Keratinocyte (primary cell): ENCODE measurements around the gene KYNU. TPM values are rescaled to one million over a fixed set of nuclear protein-coding genes. Genes with fewer than 3 reads are reported as not detected.
A peak's percentile ranks its signal among the peaks of the same experiment; 100 is the strongest.
"Not testable (repeated sequence)": the region's sequence is repeated elsewhere in the genome, so short reads cannot be mapped to it uniquely, and the experiment has no call there.

Experiments used
- DNase-seq: peaks from one replicate; pipeline ENCODE4 v3.0.0-alpha.2; 2011; ENCODE audit warnings: low read depth, missing footprints, low spot score
- FAIRE-seq: peaks from 2 replicates; lab custom pipeline; 2011; peaks lifted over from hg19 to GRCh38; lab: Jason Lieb, UNC
- H2AFZ ChIP-seq: 2 replicates; pipeline ENCODE4 v1.6.0; 2012; ENCODE audit warnings: low read length, control low read depth, inconsistent platforms; ENCODE audit not compliant: control insufficient read depth
- H3K27ac ChIP-seq: 2 replicates; pipeline ENCODE4 v1.5.1; 2011; ENCODE audit warnings: low read length; ENCODE audit not compliant: control insufficient read depth, insufficient read depth
- H3K27me3 ChIP-seq: 3 replicates; pipeline ENCODE4 v1.6.0; 2011; ENCODE audit warnings: low read length; ENCODE audit not compliant: control insufficient read depth, insufficient read depth; ENCODE audit errors: extremely low read depth
- H3K36me3 ChIP-seq, 2 experiments: 2 replicates in 1 of 2; 3 replicates in 1 of 2; pipeline ENCODE4 v1.5.1; 2011; ENCODE audit warnings: low read length in 2 of 2, mild to moderate bottlenecking in 1 of 2; ENCODE audit not compliant: control insufficient read depth in 2 of 2, insufficient read depth in 2 of 2; ENCODE audit errors: extremely low read depth in 1 of 2
- H3K4me1 ChIP-seq: 3 replicates; pipeline ENCODE4 v1.5.1; 2011; ENCODE audit warnings: low read length; ENCODE audit not compliant: control insufficient read depth, insufficient read depth; ENCODE audit errors: extremely low read depth
- H3K4me2 ChIP-seq: 3 replicates; pipeline ENCODE4 v1.6.0; 2011; ENCODE audit warnings: low read depth, low read length; ENCODE audit not compliant: control insufficient read depth, insufficient read depth; ENCODE audit errors: extremely low read depth
- H3K4me3 ChIP-seq, 3 experiments: fragments of 200-600 bp in 1 of 3; sonication (generic) in 1 of 3; 2 replicates in 2 of 3; 3 replicates in 1 of 3; pipeline ENCODE4 v1.5.1; 2011 to 2016; ENCODE audit warnings: low read length in 3 of 3, mild to moderate bottlenecking in 3 of 3, control low read depth in 2 of 3, inconsistent platforms in 1 of 3, low read depth in 1 of 3, mixed read lengths in 1 of 3, mixed run types in 1 of 3, moderate library complexity in 1 of 3; ENCODE audit not compliant: control insufficient read depth in 2 of 3, insufficient read depth in 2 of 3; ENCODE audit errors: extremely low read depth in 1 of 3
- H3K79me2 ChIP-seq: 2 replicates; pipeline ENCODE4 v1.6.0; 2012; ENCODE audit warnings: low read length; ENCODE audit not compliant: control insufficient read depth, insufficient read depth
- H3K9ac ChIP-seq: 3 replicates; pipeline ENCODE4 v1.6.0; 2011; ENCODE audit warnings: low read length; ENCODE audit not compliant: control insufficient read depth, insufficient read depth; ENCODE audit errors: extremely low read depth
- H3K9me1 ChIP-seq: 3 replicates; pipeline ENCODE4 v1.6.0; 2011; ENCODE audit warnings: low read length; ENCODE audit not compliant: control insufficient read depth, insufficient read depth; ENCODE audit errors: extremely low read depth
- H3K9me3 ChIP-seq: 2 replicates; pipeline ENCODE4 v1.5.1; 2012; ENCODE audit warnings: low read depth, low read length; ENCODE audit not compliant: control insufficient read depth
- H4K20me1 ChIP-seq: 3 replicates; pipeline ENCODE4 v1.6.0; 2011; ENCODE audit warnings: low read length; ENCODE audit not compliant: control insufficient read depth, insufficient read depth; ENCODE audit errors: extremely low read depth
- EZH2 ChIP-seq: IDR thresholded peaks from one replicate; pipeline ENCODE4 v1.6.1; 2012; ENCODE audit warnings: inconsistent platforms, mild to moderate bottlenecking, low read length, moderate library complexity
- dilution Hi-C: fragments of 300-500 bp; cut with MboI; formaldehyde crosslinking; loops from one replicate; pipeline ENCODE4 v1.7.0; 2020; ENCODE audit warnings: low sequenced_read_pairs; ENCODE audit not compliant: extremely low pct_ligation_motif_present
- polyA plus RNA-seq, 5 experiments: library from polyadenylated mRNA; depleted of rRNA in 3 of 5; stranded (reverse) in 3 of 5; stranded (forward) in 1 of 5; unstranded in 1 of 5; fragments of >200 nt; gene quantifications; 1 replicate in 1 of 5; 2 replicates in 3 of 5; 3 replicates in 1 of 5; pipeline versions ENCODE4 v1.2.1 to v1.2.3, GENCODE V29; 2011 to 2012; ENCODE audit warnings: missing spikeins in 2 of 5, low read depth in 1 of 5, low replicate concordance in 1 of 5
- TF ChIP-seq, protein P1 (sequence below), 3 experiments: IDR thresholded peaks in 1 of 3; conservative IDR thresholded peaks in 1 of 3; optimal IDR thresholded peaks in 1 of 3; 2 replicates in 2 of 3; 3 replicates in 1 of 3; pipeline versions ENCODE3 to v1.5.1; 2011; ENCODE audit warnings: low read length in 3 of 3, mild to moderate bottlenecking in 3 of 3, moderate library complexity in 2 of 3, control low read depth in 1 of 3, inconsistent platforms in 1 of 3; ENCODE audit not compliant: insufficient read depth in 2 of 3; ENCODE audit errors: extremely low read depth in 1 of 3

Gene KYNU
- polyA plus RNA-seq, 1 donor (not counting 4 experiments of a cell fraction or from before 2014, with no cell fraction given): 3.9 TPM

DNA sequence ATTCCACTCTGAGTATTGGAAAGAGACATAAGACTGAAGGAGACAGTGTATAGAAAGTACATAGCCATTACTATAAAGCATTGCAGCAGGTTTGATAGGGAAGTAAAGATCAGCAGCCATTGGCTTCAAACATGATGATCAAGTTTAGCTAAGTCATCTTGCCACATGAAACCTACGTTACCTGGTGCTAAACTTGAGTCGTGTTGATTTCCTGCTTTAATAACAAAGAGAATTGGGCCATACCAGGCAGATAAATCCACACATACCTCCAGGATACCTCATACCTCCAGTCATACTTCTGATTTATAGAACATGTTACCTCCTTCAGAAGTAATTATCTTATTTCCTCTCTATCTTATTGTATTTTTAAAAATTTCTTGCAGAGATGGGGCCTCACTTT lies 10.3 kb upstream of the KYNU start:
- Histone ChIP-seq H3K27ac (peak overlapping the region; percentile 93), H3K4me2 (peak overlapping the region; percentile 45), H3K9me3 (no peaks in the 10 kb centered on the region), H3K9ac (peak overlapping the region; percentile 65), H3K36me3 (no peaks in the 10 kb centered on the region), H3K4me1 (peaks cover 27% of the 10 kb centered on the region), H2AFZ (peak overlapping the region; percentile 11), H4K20me1 (no peaks in the 10 kb centered on the region), H3K79me2 (no peaks in the 10 kb centered on the region), H3K27me3 (no peaks in the 10 kb centered on the region), H3K9me1 (no peaks in the 10 kb centered on the region), H3K4me3 (no peak overlapping the region)
- FAIRE-seq (peak; percentile 83), DNase-seq (peak; percentile 80)
- dilution Hi-C loops: no loop called here
- TF ChIP-seq, protein P1, sequence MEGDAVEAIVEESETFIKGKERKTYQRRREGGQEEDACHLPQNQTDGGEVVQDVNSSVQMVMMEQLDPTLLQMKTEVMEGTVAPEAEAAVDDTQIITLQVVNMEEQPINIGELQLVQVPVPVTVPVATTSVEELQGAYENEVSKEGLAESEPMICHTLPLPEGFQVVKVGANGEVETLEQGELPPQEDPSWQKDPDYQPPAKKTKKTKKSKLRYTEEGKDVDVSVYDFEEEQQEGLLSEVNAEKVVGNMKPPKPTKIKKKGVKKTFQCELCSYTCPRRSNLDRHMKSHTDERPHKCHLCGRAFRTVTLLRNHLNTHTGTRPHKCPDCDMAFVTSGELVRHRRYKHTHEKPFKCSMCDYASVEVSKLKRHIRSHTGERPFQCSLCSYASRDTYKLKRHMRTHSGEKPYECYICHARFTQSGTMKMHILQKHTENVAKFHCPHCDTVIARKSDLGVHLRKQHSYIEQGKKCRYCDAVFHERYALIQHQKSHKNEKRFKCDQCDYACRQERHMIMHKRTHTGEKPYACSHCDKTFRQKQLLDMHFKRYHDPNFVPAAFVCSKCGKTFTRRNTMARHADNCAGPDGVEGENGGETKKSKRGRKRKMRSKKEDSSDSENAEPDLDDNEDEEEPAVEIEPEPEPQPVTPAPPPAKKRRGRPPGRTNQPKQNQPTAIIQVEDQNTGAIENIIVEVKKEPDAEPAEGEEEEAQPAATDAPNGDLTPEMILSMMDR (optimal IDR thresholded peaks at IDR 0.05 in 1 of 3, IDR thresholded peaks at IDR 0.05 in 1 of 3, conservative IDR thresholded peaks at IDR 0.05 in 1 of 3; ENCODE audit: extremely low read depth in 1 of 3, insufficient read depth in 2 of 3, low read length in 3 of 3): no peak
- TF ChIP-seq EZH2: no peak

DNA sequence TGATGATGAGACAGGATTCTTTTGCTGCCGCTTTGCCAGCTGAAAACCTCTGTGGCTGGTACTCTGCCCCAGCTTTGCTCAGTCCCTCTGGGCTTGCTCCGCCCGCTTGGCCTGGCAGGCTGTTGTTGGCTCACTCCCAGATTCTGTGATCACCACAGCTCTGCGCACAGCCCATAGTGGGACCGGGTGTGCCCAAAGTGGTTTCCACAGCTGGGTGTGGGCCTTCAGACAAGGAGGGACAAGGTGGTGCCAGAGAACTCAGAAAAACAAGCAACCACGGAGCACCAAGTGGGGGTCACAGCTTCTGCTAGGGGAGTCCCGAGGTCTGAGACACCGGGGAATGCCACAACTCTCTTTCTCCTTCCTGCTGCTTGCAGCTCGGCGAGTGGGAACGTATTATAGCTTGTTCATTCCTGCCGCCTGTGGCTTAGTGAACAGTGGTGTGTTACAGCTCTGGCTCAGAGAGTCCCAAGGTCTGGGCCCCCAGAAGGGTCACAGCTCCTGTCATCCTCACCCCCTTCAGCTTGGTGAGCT lies 9.2 kb upstream of the KYNU start:
- Histone ChIP-seq H3K27ac (peak overlapping the region; percentile 93), H3K79me2 (no peaks in the 10 kb centered on the region), H3K4me1 (peaks cover 31% of the 10 kb centered on the region), H3K9me1 (no peaks in the 10 kb centered on the region), H3K36me3 (no peaks in the 10 kb centered on the region), H3K27me3 (no peaks in the 10 kb centered on the region), H4K20me1 (no peaks in the 10 kb centered on the region), H3K9me3 (no peaks in the 10 kb centered on the region), H3K4me2 (peak overlapping the region; percentile 45), H2AFZ (peak overlapping the region; percentile 18), H3K9ac (peak overlapping the region; percentile 65), H3K4me3 (no peak overlapping the region)
- peak; percentile 82 for DNase-seq
- peak; percentile 84 for FAIRE-seq
- no peak for TF ChIP-seq EZH2
- TF ChIP-seq, protein P1 (optimal IDR thresholded peaks at IDR 0.05 in 1 of 3, IDR thresholded peaks at IDR 0.05 in 1 of 3, conservative IDR thresholded peaks at IDR 0.05 in 1 of 3; ENCODE audit: extremely low read depth in 1 of 3, insufficient read depth in 2 of 3, low read length in 3 of 3): no peak
- dilution Hi-C loops: no loop called here

DNA sequence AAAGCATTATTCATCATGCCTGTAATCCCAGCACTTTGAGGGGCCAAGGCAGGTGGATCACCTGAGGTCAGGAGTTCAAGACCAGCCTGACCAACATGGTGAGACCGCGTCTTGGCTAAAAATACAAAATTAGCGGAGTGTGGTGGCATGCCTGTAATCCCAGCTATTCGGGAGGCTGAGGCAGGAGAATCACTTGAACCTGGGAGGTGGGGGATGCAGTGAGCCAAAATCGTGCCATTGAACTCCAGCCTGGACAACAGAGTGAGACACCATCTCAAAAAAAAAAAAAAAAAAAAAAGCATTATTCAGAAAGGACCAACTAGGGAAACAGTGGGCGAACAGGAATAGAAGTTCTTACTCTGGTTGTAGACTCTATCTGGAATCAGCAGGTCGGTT lies 8.4 kb upstream of the KYNU start:
- H3K9me1 ChIP-seq, H2AFZ ChIP-seq, H3K4me2 ChIP-seq, H3K27me3 ChIP-seq, dilution Hi-C loops, FAIRE-seq, H3K4me3 ChIP-seq, DNase-seq, H3K79me2 ChIP-seq, H4K20me1 ChIP-seq, H3K9me3 ChIP-seq, H3K36me3 ChIP-seq: not testable (repeated sequence)
- Histone ChIP-seq H3K27ac (peak overlapping the region; percentile 93), H3K4me1 (peaks cover 39% of the 10 kb centered on the region), H3K9ac (peak overlapping the region; percentile 65)
